GM19468 (cell line): ENCODE measurements around the gene CDK5.
A peak's percentile ranks its signal among the peaks of the same experiment; 100 is the strongest.
"Not testable (repeated sequence)": the region's sequence is repeated elsewhere in the genome, so short reads cannot be mapped to it uniquely, and the experiment has no call there.

ENCODE experiments used
- ATAC-seq: cut with Tn5 transposase; IDR thresholded peaks from one replicate; pipeline ENCODE4 v1.9.1; 2021; ENCODE audit warnings: mild to moderate bottlenecking, moderate library complexity, moderate number of reproducible peaks; ENCODE audit not compliant: unreplicated experiment; ENCODE audit errors: extremely low read depth

Gene CDK5

DNA sequence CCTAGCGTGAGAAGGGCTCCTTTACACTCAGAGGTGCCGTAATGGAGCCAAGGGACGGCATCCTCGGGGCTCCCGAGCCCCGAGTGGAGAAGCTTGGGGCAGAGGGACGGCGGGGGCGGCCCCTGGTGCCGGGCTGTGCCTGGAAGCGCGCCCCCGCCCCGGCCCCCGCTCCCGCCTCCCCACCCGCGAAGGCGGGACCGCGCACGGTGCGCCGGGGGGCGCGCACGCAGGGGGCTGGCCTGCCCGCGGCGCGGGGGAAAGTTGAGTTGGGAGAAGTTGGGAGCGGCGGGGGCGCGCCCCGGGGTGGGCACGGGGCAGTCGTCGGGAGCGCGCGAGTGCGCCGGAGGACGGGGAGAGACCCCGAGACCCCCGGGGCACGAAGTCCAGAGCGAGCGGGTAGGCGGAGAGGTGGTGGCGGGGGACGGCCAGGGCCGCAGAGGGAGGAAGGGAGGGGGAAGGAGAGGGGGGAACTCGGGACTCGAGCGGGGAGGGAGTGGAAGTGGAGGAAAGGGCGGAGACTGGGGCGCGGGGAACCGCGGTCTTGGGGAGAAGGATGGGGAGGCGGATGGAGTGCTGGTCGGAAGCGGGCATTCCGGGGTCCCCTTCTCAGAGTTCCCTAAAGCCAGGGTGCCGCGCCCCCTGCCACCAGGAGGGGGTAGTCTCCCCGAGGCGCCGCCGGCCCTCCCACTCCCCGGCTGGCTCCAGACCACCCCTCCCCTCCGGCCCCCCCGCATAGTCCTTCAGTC, 1.8 kb upstream of the CDK5 start, which contains the start of gene SLC4A2:
Gene SLC4A2 (plus strand): TSS at position 223 of the 746 bp plus-strand sequence. CDS start 2,399 bp downstream, outside the sequence.
- ATAC-seq = peak; percentile 12

- ATAC-seq = no peak
Observed at GRCh38 chr7:151058781-151059366, 1.2 kb upstream of the CDK5 start.

GRCh38 chr7:151057989-151058780, 488 bp upstream of the CDK5 start:
- peak; percentile 90 for ATAC-seq

- ATAC-seq = no peak
Observed at GRCh38 chr7:151056666-151057505, 811 bp downstream of the CDK5 start.

- ATAC-seq = no peak
Observed at GRCh38 chr7:151056283-151056665, 1.4 kb downstream of the CDK5 start.

- ATAC-seq = no peak
Observed at GRCh38 chr7:151053751-151054150, 3.9 kb downstream of the CDK5 start.

GRCh38 chr7:151053096-151053495, 4.6 kb downstream of the CDK5 start:
- no peak for ATAC-seq

GRCh38 chr7:151051108-151051507, 6.6 kb downstream of the CDK5 start:
- no peak for ATAC-seq

- ATAC-seq = no peak
Observed at GRCh38 chr7:151048911-151049463, 8.7 kb downstream of the CDK5 start.

DNA sequence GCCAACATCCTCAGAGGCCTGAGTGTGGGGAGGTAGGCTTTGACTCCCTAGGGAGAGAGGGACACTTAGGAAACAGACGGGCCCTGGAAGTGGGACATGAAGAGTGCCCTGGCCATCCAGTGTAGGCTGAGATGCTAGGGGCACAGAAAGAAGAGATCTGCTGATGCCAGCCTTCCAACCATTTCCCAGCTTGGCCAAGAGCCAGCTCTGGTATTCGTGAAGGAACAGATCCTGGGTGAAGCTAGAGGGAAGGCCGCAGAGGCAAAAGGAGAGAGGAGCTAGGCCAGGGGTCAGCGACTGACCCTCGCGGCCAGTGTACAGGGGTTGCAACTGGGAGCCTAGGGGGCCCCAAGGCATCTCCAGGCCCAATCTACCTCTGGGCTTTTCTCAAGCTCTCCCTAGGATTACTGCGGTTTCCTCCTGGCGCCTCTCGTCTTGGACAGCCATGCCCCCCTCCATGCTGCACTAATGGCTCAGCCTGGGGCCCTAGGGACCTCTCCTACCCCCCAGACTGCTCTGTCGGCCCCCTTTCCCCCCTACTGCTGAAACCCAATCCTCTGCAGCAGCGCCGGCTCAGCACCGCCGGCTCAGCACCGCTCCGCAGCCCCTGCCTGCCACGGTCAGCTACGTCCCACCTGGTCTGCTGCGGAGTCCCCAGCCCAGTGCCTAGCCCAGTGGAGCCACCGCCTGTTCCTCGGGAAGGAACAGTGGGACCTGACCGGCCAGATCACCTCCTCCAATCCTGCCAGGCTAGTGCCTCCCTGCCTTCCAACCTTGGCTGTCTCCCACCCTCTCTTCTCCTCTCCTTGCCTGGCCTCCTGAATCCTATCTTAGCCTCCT, 9.5 kb downstream of the CDK5 start, which contains the start of gene ASIC3:
Gene ASIC3 (plus strand): TSS at position 556 of the 840 bp plus-strand sequence. CDS start 355 bp downstream, outside the sequence.
- ATAC-seq = no peak

DNA sequence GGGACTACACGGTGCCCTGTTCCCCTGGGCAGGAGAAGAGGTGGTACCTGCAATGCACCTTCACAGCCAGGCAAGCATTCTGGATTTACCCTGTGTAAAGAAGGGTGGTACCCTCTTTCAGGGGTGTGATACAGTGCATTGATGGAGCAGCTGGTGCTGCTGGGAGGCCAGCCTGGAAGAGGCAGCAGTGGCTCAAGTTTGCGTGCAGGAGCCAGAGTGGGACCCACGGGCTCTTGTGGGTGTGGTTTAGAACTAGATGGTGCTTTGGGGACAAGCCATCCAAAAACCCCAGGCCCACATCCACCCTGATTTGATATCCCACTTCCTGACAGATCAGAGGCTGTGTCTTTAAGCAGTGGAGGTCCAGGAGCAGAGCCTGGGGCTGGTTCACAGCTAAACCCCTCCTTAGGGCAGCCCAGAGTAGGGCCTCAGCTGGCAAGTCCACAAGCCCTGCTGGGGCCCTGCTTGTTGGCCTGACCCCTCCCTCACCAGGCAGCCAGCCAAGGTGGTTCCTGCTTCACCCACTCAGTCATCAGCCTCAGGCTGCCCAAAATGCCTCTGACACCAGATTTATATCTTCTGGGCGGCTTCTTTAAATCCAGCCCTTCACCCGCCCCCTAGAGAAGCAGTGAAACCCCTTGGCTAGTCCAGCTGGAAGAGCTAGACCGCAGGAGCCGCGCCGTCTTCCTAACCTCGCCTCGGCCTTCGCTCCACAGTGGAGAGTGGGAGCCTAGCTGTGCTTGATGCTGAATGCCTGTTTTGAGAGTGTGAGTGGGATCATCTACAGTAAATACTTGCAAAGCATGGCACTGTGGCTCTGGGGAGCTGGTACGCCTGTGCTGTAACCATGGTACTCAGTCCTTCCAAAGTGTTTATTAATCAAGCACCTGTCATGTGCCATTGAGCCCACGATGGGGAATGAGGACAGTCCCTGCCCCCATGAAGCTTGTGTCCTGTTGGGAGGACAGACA, 10.8 kb downstream of the CDK5 start:
- ATAC-seq = no peak

- ATAC-seq = no peak
Observed at GRCh38 chr7:151045967-151046366, 11.7 kb downstream of the CDK5 start.

DNA sequence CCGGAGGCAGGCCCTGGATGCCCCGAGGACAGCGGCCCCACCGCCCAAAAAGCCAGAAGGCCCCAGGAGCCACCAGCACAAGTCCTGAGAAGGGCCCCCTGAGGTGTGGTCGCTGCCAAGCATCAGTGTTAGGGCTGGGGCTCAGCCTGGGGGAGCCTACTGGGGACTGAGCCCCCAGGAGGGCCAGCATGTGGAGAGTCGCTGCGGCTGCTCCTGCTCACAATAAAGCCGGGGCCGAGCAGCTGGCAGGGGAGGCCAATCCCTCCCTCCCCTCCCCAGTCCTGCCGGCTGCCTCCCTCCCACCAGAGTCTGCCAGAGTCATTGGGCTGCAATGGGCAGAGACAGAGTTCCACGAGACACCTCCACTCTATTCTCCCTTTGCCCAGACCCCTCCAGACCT, 12.4 kb downstream of the CDK5 start:
- ATAC-seq = no peak

DNA sequence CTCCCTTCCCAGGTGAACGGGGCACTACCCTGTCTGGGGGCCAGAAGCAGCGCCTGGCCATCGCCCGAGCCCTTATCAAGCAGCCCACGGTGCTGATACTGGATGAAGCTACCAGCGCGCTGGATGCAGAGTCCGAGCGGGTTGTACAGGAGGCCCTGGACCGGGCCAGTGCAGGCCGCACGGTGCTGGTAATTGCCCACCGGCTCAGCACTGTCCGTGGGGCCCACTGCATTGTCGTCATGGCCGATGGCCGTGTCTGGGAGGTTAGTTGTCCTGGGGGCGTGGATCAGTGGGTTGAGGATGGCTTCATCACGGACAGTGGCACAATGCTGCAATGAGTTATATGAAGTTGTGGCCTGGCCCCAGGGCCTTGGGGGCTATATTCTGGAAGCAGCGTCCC, 13.7 kb downstream of the CDK5 start:
- ATAC-seq = no peak

DNA sequence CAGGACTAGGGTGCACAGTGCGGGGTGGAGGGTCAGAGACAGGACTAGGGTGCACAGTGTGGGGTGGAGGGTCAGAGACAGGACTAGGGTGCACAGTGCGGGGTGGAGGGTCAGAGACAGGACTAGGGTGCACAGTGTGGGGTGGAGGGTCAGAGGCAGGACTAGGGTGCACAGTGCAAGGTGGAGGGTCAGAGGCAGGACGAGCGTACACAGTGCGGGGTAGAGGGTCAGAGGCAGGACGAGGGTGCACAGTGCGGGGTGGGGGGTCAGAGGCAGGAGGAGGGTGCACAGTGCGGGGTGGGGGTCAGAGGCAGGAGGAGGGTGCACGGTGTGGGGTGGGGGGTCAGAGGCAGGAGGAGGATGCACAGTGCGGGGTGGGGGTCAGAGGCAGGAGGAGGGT, 14.2 kb downstream of the CDK5 start:
- not testable (repeated sequence) for ATAC-seq

DNA sequence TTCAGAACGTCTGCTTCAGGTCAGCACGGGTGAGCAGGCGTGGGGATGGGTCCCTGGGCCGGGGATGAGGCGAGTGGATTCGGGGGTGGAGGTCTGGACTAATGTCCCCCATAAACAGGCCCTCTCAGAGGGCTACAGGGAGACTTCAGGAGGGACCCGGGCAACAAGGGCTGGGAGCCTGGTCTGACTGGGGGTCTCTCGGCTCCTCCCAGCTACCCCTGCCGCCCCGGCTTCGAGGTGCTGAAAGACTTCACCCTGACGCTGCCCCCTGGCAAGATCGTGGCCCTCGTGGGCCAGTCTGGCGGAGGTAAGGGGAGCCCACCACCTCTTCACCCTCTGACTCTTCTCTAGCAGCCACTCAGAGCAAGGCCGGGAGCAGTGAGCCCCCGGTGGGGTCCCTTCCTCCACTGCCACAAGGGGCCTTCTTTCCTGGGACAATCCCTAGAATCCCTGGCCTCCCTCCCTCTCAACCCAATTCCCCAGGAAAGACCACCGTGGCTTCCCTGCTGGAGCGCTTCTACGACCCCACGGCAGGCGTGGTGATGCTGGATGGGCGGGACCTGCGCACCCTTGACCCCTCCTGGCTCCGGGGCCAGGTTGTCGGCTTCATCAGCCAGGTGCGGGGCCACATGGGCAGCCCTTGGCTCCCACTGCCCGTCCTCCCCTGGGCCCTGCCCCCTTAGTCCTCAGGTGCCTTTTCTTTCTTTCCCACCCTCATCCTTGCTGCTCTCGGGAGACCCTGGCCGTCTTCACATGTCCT, 16.9 kb downstream of the CDK5 start:
- ATAC-seq = no peak
